Activated CD4-positive, alpha-beta T cell treated with anti-CD3 and anti-CD28 coated beads, Interleukin-2, amount 10 ng/mL, durations not matched to agents 7 days and 5 days (primary cell): ENCODE data around the gene IL2RA. TPM values are rescaled to one million over a fixed set of nuclear protein-coding genes. Genes with fewer than 3 reads are reported as not detected.
"Not testable (repeated sequence)": the region's sequence is repeated elsewhere in the genome, so short reads cannot be mapped to it uniquely, and the experiment has no call there.

Experiments used
- CTCF ChIA-PET: fragments of 350-600 bp; sonication (Branson Sonifier 250); formaldehyde crosslinking; loops from one replicate; lab custom pipeline; 2021; ENCODE audit warnings: antibody characterized with exemption; lab: Charles Lee
- POLR2A ChIA-PET: fragments of 350-600 bp; sonication (Branson Sonifier 250); formaldehyde crosslinking; loops from one replicate; lab custom pipeline; 2021; ENCODE audit warnings: antibody characterized with exemption; lab: Charles Lee
- DNase-seq: peaks from one replicate; pipeline ENCODE4 v3.0.0-alpha.2; 2020
- H3K27ac Mint-ChIP-seq: one replicate; pipeline ENCODE4 v1.8.0; 2021; ENCODE audit warnings: mild to moderate bottlenecking, moderate library complexity, mixed read lengths
- H3K27me3 Mint-ChIP-seq: one replicate; pipeline ENCODE4 v1.8.0; 2021; ENCODE audit warnings: mixed read lengths
- H3K36me3 Mint-ChIP-seq: one replicate; pipeline ENCODE4 v1.8.0; 2021; ENCODE audit warnings: low read depth, mixed read lengths
- H3K4me1 Mint-ChIP-seq: one replicate; pipeline ENCODE4 v1.8.0; 2021; ENCODE audit warnings: mixed read lengths
- H3K4me3 Mint-ChIP-seq: one replicate; pipeline ENCODE4 v1.8.0; 2021; ENCODE audit warnings: mild to moderate bottlenecking, moderate library complexity, mixed read lengths
- H3K9me3 Mint-ChIP-seq: one replicate; pipeline ENCODE4 v1.8.0; 2021; ENCODE audit warnings: mixed read lengths
- total RNA-seq, 2 experiments: library from RNA; stranded (reverse); gene quantifications; one replicate each; pipeline ENCODE4 v1.2.3, GENCODE V29; 2021

The IL2RA gene
- total RNA-seq, 2 experiments from 2014 or later, result 124 to 142 TPM

- H3K4me1 Mint-ChIP-seq, result peaks cover 80% of the 10 kb centered on the region
- peaks cover 12% of the 10 kb centered on the region for H3K36me3 Mint-ChIP-seq
- POLR2A ChIA-PET, result interaction anchor here (0.7 kb wide), 1 partner anchor 368 kb away, joined by 3 read pairs; no protein-coding TSS in a partner anchor
- no peaks in the 10 kb centered on the region for H3K9me3 Mint-ChIP-seq
- H3K4me3 Mint-ChIP-seq, result peak overlapping the region; percentile 1
- CTCF ChIA-PET, result interaction anchor here (1.0 to 8.8 kb wide), 6 partner anchors 16 to 336 kb away, joined by 3 to 83 read pairs (median 6); no protein-coding TSS in a partner anchor
- no peaks in the 10 kb centered on the region for H3K27me3 Mint-ChIP-seq
- DNase-seq, result no peak
- peak overlapping the region; percentile 67 for H3K27ac Mint-ChIP-seq
Observed at GRCh38 chr10:6065835-6066234, 3.7 kb upstream of the IL2RA start.

GRCh38 chr10:6065406-6065805, 3.2 kb upstream of the IL2RA start:
- H3K9me3 Mint-ChIP-seq, result no peaks in the 10 kb centered on the region
- peaks cover 78% of the 10 kb centered on the region for H3K4me1 Mint-ChIP-seq
- no peak overlapping the region for H3K4me3 Mint-ChIP-seq
- peak; percentile 7 for DNase-seq
- H3K27ac Mint-ChIP-seq, result peak overlapping the region; percentile 67
- peaks cover 10% of the 10 kb centered on the region for H3K36me3 Mint-ChIP-seq
- H3K27me3 Mint-ChIP-seq, result no peaks in the 10 kb centered on the region
- POLR2A ChIA-PET, result no interaction called here
- CTCF ChIA-PET, result interaction anchor here (1.1 to 8.8 kb wide), 3 partner anchors 22 to 336 kb away, joined by 3 to 83 read pairs (median 3); no protein-coding TSS in a partner anchor

- H3K27me3 Mint-ChIP-seq, H3K9me3 Mint-ChIP-seq, DNase-seq, CTCF ChIA-PET, POLR2A ChIA-PET, H3K4me3 Mint-ChIP-seq: not testable (repeated sequence)
- H3K27ac Mint-ChIP-seq, result peak overlapping the region; percentile 67
- peaks cover 76% of the 10 kb centered on the region for H3K4me1 Mint-ChIP-seq
- H3K36me3 Mint-ChIP-seq, result peaks cover 15% of the 10 kb centered on the region
Observed at GRCh38 chr10:6064726-6065125, 2.6 kb upstream of the IL2RA start.

GRCh38 chr10:6064119-6064518, 2.0 kb upstream of the IL2RA start:
- Mint-ChIP-seq H3K9me3 (no peaks in the 10 kb centered on the region), H3K4me3 (no peak overlapping the region), H3K27ac (peak overlapping the region; percentile 32), H3K4me1 (peaks cover 76% of the 10 kb centered on the region), H3K27me3 (no peaks in the 10 kb centered on the region), H3K36me3 (peaks cover 21% of the 10 kb centered on the region)
- ChIA-PET CTCF (interaction anchor here (1.4 to 2.7 kb wide), 2 partner anchors 20 to 22 kb away, joined by 4 to 9 read pairs; no protein-coding TSS in a partner anchor), POLR2A (no interaction called here)
- peak; percentile 5 for DNase-seq

- ChIA-PET POLR2A (interaction anchor here (0.8 kb wide), 1 partner anchor 29 kb away, joined by 3 read pairs; no protein-coding TSS in a partner anchor), CTCF (interaction anchor here (1.5 kb wide), 1 partner anchor 26 kb away, joined by 3 read pairs; no protein-coding TSS in a partner anchor)
- Mint-ChIP-seq H3K27me3 (no peaks in the 10 kb centered on the region), H3K4me1 (peaks cover 74% of the 10 kb centered on the region), H3K4me3 (peak overlapping the region; percentile 96), H3K36me3 (peaks cover 50% of the 10 kb centered on the region), H3K27ac (peak overlapping the region; percentile 92), H3K9me3 (no peaks in the 10 kb centered on the region)
- DNase-seq, result no peak
Observed at GRCh38 chr10:6061056-6061455, 1.1 kb downstream of the IL2RA start.

- Mint-ChIP-seq H3K36me3 (peaks cover 57% of the 10 kb centered on the region), H3K9me3 (no peaks in the 10 kb centered on the region), H3K4me3 (peak overlapping the region; percentile 96), H3K27me3 (no peaks in the 10 kb centered on the region), H3K27ac (peak overlapping the region; percentile 87), H3K4me1 (peaks cover 69% of the 10 kb centered on the region)
- DNase-seq, result no peak
- ChIA-PET CTCF (no interaction called here), POLR2A (no interaction called here)
Observed at GRCh38 chr10:6059506-6059905, 2.7 kb downstream of the IL2RA start.

- POLR2A ChIA-PET, result interaction anchor here (0.6 to 1.8 kb wide), 3 partner anchors 27 to 373 kb away, joined by 5 to 7 read pairs (median 6); no protein-coding TSS in a partner anchor
- CTCF ChIA-PET, result interaction anchor here (0.9 to 3.7 kb wide), 7 partner anchors 10 to 39 kb away, joined by 3 to 16 read pairs (median 3); no protein-coding TSS in a partner anchor
- Mint-ChIP-seq H3K36me3 (peaks cover 63% of the 10 kb centered on the region), H3K4me1 (peaks cover 70% of the 10 kb centered on the region), H3K9me3 (no peaks in the 10 kb centered on the region), H3K4me3 (peak overlapping the region; percentile 96), H3K27ac (peak overlapping the region; percentile 87), H3K27me3 (no peaks in the 10 kb centered on the region)
- DNase-seq, result no peak
Observed at GRCh38 chr10:6058682-6059475, 3.3 kb downstream of the IL2RA start.

- Mint-ChIP-seq H3K4me1 (peaks cover 80% of the 10 kb centered on the region), H3K36me3 (peaks cover 70% of the 10 kb centered on the region), H3K9me3 (no peaks in the 10 kb centered on the region), H3K4me3 (peak overlapping the region; percentile 96), H3K27me3 (no peaks in the 10 kb centered on the region), H3K27ac (peak overlapping the region; percentile 47)
- CTCF ChIA-PET, result interaction anchor here (1.0 to 3.7 kb wide), 3 partner anchors 17 to 30 kb away, joined by 3 to 16 read pairs (median 4); no protein-coding TSS in a partner anchor
- DNase-seq, result peak; percentile 5
- POLR2A ChIA-PET, result no interaction called here
Observed at GRCh38 chr10:6056411-6057135, 5.6 kb downstream of the IL2RA start.

- peak overlapping the region; percentile 52 for H3K4me3 Mint-ChIP-seq
- no peak for DNase-seq
- H3K27ac Mint-ChIP-seq, result no peak overlapping the region
- peaks cover 83% of the 10 kb centered on the region for H3K4me1 Mint-ChIP-seq
- H3K27me3 Mint-ChIP-seq, result no peaks in the 10 kb centered on the region
- H3K36me3 Mint-ChIP-seq, result peaks cover 70% of the 10 kb centered on the region
- CTCF ChIA-PET, result interaction anchor here (1.0 to 3.7 kb wide), 2 partner anchors 28 to 30 kb away, joined by 3 to 16 read pairs; no protein-coding TSS in a partner anchor
- no peaks in the 10 kb centered on the region for H3K9me3 Mint-ChIP-seq
- POLR2A ChIA-PET, result no interaction called here
Observed at GRCh38 chr10:6055929-6056328, 6.2 kb downstream of the IL2RA start.

GRCh38 chr10:6054884-6055283, 7.3 kb downstream of the IL2RA start:
- H3K4me1 Mint-ChIP-seq, result peaks cover 88% of the 10 kb centered on the region
- peak; percentile 4 for DNase-seq
- ChIA-PET CTCF (interaction anchor here (2.2 kb wide), 1 partner anchor 32 kb away, joined by 18 read pairs; no protein-coding TSS in a partner anchor), POLR2A (no interaction called here)
- peak overlapping the region; percentile 80 for H3K27ac Mint-ChIP-seq
- peak overlapping the region; percentile 58 for H3K4me3 Mint-ChIP-seq
- no peaks in the 10 kb centered on the region for H3K9me3 Mint-ChIP-seq
- peaks cover 73% of the 10 kb centered on the region for H3K36me3 Mint-ChIP-seq
- H3K27me3 Mint-ChIP-seq, result no peaks in the 10 kb centered on the region

GRCh38 chr10:6053816-6054631, 8.1 kb downstream of the IL2RA start:
- Mint-ChIP-seq H3K4me3 (peak overlapping the region; percentile 58), H3K4me1 (peaks cover 88% of the 10 kb centered on the region), H3K27ac (peak overlapping the region; percentile 82), H3K27me3 (no peaks in the 10 kb centered on the region), H3K36me3 (peaks cover 73% of the 10 kb centered on the region), H3K9me3 (no peaks in the 10 kb centered on the region)
- peak; percentile 12 for DNase-seq
- CTCF ChIA-PET, result interaction anchor here (1.3 to 2.2 kb wide), 3 partner anchors 9 to 33 kb away, joined by 3 to 18 read pairs (median 6); partner anchors contain the start of gene IL2RA
- POLR2A ChIA-PET, result interaction anchor here (0.6 kb wide), 2 partner anchors 29 to 337 kb away, joined by 3 read pairs; no protein-coding TSS in a partner anchor
